Tibial artery (tissue), 4 donors: ENCODE data around the gene ADORA1.
A peak's percentile ranks its signal among the peaks of the same experiment; 100 is the strongest.

ENCODE experiments used
- DNase-seq, 2 donors: peaks; one replicate each; pipeline ENCODE4 v3.0.0-alpha.2; 2019
- H3K27ac ChIP-seq, 2 donors: fragments of 200-600 bp; sonication (generic) in 1 of 2; 1 replicate in 1 of 2; 2 replicates in 1 of 2; pipeline ENCODE4 v1.5.1; 2018 to 2019; ENCODE audit warnings: mild to moderate bottlenecking in 1 of 2
- H3K27me3 ChIP-seq, 2 donors: fragments of 200-600 bp; sonication (generic) in 1 of 2; one replicate each; pipeline versions ENCODE4 v1.5.1 to v1.6.0; 2016 to 2019
- H3K36me3 ChIP-seq, 3 donors: fragments of 200-600 bp; sonication (generic) in 2 of 3; one replicate each; pipeline ENCODE4 v1.5.1; 2016 to 2019; ENCODE audit warnings: mild to moderate bottlenecking in 2 of 3
- H3K4me1 ChIP-seq, 4 donors: fragments of 200-600 bp; sonication (generic) in 2 of 4; 1 replicate in 3 of 4; 2 replicates in 1 of 4; pipeline ENCODE4 v1.5.1; 2016 to 2019
- H3K4me3 ChIP-seq, 2 donors: fragments of 200-600 bp; sonication (generic) in 1 of 2; 1 replicate in 1 of 2; 2 replicates in 1 of 2; pipeline ENCODE4 v1.5.1; 2018 to 2019; ENCODE audit warnings: mild to moderate bottlenecking in 2 of 2
- H3K9me3 ChIP-seq, 3 donors: fragments of 200-600 bp; sonication (generic) in 1 of 3; one replicate each; pipeline ENCODE4 v1.5.1; 2016 to 2019
- intact Hi-C: fragments of 100-400 bp; cut with DNase I; formaldehyde crosslinking; loops from one replicate; pipeline ENCODE4 v1.15.0; 2023; ENCODE audit warnings: low total_unique reads
- TF ChIP-seq, protein P1 (sequence below), 2 experiments: fragments of 200-600 bp in 1 of 2; fragments of 450-650 bp in 1 of 2; IDR thresholded peaks; one replicate each; pipeline ENCODE4 v1.5.1; 2017 to 2019; ENCODE audit warnings: antibody characterized with exemption in 2 of 2, mild to moderate bottlenecking in 1 of 2, moderate library complexity in 1 of 2

ADORA1 gene

DNA sequence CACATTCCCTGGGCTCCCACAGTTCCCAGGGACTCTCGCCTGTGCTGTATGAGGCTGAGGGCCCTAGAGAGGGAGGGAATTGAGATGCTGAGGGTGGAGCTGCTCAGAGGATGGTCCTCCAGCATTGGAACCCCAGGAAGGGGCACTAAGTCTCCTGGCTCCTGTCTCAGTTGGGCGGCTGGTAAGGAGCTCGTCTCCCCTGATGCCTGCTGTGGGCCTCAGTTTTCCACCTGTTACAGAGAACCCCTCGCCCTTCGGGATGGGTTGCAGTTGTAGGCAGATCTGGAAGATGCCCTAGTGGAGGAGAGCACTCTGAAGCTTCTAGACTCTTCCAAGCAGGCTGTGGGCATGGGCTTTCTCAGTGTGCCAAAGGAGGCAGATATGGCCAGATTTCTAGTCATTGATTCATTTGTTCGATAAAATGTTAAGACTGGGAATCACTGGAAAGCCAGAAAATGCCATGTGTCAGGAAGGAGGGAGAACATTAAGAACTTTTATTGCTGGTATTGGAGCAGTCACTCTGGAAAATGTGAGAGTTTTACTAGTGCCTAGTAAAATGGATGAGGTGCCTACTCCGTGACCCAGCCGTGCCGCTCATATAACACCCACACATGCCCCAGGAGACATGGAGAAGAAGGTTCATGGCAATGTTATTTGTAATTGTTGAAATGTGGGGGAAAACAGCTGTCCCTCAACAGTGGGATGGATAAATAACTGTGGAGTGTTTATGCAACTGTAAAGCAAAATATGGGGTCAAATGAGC is 48.9 kb downstream of the ADORA1 start:
- Histone ChIP-seq H3K9me3 (no peaks in the 10 kb centered on the region), H3K27ac (no peak overlapping the region), H3K36me3 (no peaks in the 10 kb centered on the region), H3K27me3 (peaks cover 0 to 16% of the 10 kb centered on the region in 2 donors), H3K4me1 (peaks cover 0 to 6% (median 0%) of the 10 kb centered on the region in 4 donors), H3K4me3 (no peak overlapping the region)
- TF ChIP-seq, protein P1, sequence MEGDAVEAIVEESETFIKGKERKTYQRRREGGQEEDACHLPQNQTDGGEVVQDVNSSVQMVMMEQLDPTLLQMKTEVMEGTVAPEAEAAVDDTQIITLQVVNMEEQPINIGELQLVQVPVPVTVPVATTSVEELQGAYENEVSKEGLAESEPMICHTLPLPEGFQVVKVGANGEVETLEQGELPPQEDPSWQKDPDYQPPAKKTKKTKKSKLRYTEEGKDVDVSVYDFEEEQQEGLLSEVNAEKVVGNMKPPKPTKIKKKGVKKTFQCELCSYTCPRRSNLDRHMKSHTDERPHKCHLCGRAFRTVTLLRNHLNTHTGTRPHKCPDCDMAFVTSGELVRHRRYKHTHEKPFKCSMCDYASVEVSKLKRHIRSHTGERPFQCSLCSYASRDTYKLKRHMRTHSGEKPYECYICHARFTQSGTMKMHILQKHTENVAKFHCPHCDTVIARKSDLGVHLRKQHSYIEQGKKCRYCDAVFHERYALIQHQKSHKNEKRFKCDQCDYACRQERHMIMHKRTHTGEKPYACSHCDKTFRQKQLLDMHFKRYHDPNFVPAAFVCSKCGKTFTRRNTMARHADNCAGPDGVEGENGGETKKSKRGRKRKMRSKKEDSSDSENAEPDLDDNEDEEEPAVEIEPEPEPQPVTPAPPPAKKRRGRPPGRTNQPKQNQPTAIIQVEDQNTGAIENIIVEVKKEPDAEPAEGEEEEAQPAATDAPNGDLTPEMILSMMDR (IDR thresholded peaks at IDR 0.05) = no peak
- no peak for DNase-seq
- intact Hi-C loops = no loop called here

DNA sequence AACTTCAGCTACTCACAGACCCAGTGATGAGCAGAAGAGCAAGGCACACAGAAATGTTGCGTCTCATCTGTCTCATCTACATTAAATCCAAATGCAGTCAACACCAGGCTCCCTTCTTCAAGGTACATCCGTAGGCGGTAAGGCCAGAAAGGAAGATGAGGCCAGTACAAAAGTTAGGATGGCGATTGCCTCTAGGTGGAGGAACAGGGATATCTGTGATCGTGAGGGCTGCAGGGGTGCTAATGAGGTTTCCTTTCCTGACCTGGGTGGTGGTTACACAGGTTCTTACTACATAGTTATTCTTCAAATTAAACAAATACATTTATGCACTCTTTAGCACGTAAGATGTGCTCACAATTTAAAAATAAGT is 49.5 kb downstream of the ADORA1 start:
- Histone ChIP-seq H3K4me1 (peaks cover 0 to 6% (median 0%) of the 10 kb centered on the region in 4 donors), H3K27ac (no peak overlapping the region), H3K27me3 (peaks cover 0 to 15% of the 10 kb centered on the region in 2 donors), H3K9me3 (no peaks in the 10 kb centered on the region), H3K36me3 (no peaks in the 10 kb centered on the region), H3K4me3 (no peak overlapping the region)
- TF ChIP-seq, protein P1 (IDR thresholded peaks at IDR 0.05) = no peak
- intact Hi-C loops = no loop called here
- DNase-seq = no peak

DNA sequence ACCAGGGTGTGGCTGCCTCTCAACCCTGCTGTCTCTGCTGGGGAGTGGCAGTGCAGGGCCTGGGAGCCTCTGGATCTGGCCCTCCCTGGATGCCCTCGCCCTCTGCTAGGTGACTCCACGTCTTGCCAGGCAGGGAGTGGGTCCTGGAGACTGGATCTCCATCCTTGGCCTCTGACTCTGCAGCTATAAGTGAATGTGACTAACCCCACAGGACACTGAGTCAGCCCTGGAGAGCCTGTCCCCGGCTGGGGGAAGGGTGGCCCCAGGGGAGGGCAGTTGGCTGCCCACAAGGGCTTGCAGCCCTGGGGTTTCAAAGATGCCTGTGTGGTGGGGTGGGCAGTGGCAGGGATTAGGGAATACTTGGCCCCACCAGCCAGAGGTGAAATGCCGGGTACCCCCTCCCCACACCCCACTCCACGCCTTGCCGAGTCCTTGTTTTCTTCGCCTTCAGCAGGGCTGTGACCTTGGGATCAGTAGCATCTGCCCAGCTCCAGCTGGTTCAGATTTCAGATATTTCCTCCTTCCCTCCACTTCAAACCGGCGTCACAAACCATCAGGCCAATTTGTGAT is 50.0 kb downstream of the ADORA1 start:
- peak in 1 of 2 donors; percentile 59 for DNase-seq

DNA sequence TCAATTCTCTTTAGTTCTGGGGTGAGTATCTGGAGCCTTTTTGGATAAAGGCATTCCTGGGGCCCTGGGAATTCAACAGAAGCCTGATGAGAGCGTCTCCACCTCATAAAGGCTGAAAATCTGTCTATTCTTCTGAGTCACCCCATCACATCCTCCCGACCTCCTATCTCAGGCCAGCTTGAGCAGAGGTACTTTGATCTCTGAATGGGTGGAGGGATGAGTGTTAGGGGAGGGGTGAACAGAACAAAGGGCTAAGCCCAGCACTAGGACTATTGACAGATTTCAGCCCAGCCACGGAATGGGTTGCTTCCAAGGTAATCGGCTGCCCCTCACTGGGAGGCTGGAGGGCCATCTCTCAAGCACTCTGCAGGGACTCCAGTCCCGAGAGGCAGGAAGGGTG is 50.6 kb downstream of the ADORA1 start:
- TF ChIP-seq, protein P1 (IDR thresholded peaks at IDR 0.05) = no peak
- no peak overlapping the region for H3K27ac ChIP-seq
- intact Hi-C loops = no loop called here
- no peak overlapping the region for H3K4me3 ChIP-seq
- peaks cover 0 to 6% (median 0%) of the 10 kb centered on the region in 4 donors for H3K4me1 ChIP-seq
- H3K27me3 ChIP-seq = peaks cover 0 to 10% of the 10 kb centered on the region in 2 donors
- peak in 1 of 2 donors; percentile 24 for DNase-seq
- no peaks in the 10 kb centered on the region for H3K9me3 ChIP-seq
- no peaks in the 10 kb centered on the region for H3K36me3 ChIP-seq

More for the DNA sequence above, 50.0 kb downstream of the ADORA1 start:
- Histone ChIP-seq H3K4me1 (peaks cover 0 to 6% (median 0%) of the 10 kb centered on the region in 4 donors), H3K36me3 (no peaks in the 10 kb centered on the region), H3K9me3 (no peaks in the 10 kb centered on the region), H3K4me3 (no peak overlapping the region), H3K27me3 (peaks cover 0 to 11% of the 10 kb centered on the region in 2 donors), H3K27ac (no peak overlapping the region)
- intact Hi-C loops = no loop called here
- TF ChIP-seq, protein P1 (IDR thresholded peaks at IDR 0.05) = no peak

DNA sequence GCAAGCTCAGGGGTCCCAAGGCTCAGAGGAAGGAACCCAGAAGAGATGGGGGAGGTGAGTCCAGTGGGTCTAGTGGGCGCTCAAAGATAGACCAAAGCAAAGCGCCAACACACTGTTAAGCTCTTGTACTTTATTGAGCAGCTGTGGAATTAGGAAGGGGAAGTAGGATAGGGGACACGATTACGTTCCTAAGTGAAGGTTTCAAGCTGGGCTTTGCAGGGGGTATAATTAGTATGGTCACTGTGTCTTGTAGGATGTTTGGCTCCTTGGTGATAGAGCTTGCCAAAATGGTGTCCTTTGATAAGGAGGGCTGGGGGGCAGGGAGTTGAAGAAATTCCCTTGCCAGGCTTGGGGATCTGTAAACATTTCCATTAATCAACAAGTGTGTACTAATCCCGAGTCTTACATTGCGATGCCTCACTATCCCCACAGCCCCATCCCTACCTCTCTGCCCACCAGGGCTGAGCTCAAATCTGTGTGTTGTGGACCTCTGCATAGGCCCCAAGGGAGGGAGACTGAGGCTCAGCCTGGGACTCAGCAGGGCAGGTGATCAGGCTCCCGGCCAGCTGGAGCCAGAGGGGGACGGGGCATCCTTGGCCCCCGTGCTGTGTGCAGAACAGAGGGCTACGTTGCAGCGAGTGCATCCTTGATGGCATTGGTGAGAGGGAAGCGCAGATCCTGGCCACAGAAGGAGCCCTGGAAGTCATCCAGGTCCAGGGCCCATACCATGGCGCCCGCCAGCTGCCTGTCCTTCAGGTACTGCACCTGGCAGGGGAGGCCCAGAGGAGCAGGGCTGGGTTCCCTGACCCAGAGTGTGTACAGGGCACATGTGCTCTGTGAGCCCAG is 51.5 kb downstream of the ADORA1 start:
- DNase-seq = peak in 1 of 2 donors; percentile 34
- intact Hi-C loops = no loop called here
- peaks cover 0 to 6% (median 0%) of the 10 kb centered on the region in 4 donors for H3K4me1 ChIP-seq
- no peaks in the 10 kb centered on the region for H3K36me3 ChIP-seq
- TF ChIP-seq, protein P1 (IDR thresholded peaks at IDR 0.05) = no peak
- no peak overlapping the region for H3K27ac ChIP-seq
- H3K9me3 ChIP-seq = no peaks in the 10 kb centered on the region
- peaks cover 0 to 10% of the 10 kb centered on the region in 2 donors for H3K27me3 ChIP-seq
- H3K4me3 ChIP-seq = no peak overlapping the region
